Measurements from ENCODE around the gene PICK1.
"Not testable (repeated sequence)": the region's sequence is repeated elsewhere in the genome, so short reads cannot be mapped to it uniquely, and the experiment has no call there.

Gene PICK1

GRCh38 chr22:38033522-38034277 is 23.5 kb upstream of the PICK1 start:
- H3K4me3 ChIP-seq (ENCODE audit: low read depth, low read length): no peak overlapping the region

GRCh38 chr22:38034278-38034882 is 22.8 kb upstream of the PICK1 start:
- Histone ChIP-seq H3K9me3 (ENCODE audit: control insufficient read depth, insufficient read depth, low read length) (no peaks in the 10 kb centered on the region), H3K4me3 (ENCODE audit: low read depth, low read length) (no peak overlapping the region), H3K36me3 (ENCODE audit: control insufficient read depth, insufficient read depth, low read length) (no peaks in the 10 kb centered on the region), H3K27me3 (ENCODE audit: control insufficient read depth, insufficient read depth, low read length) (no peaks in the 10 kb centered on the region), H3K4me1 (ENCODE audit: control insufficient read depth, insufficient read depth, low read length) (peaks cover 10% of the 10 kb centered on the region), H3K9ac (ENCODE audit: low read depth, low read length) (peak overlapping the region; percentile 54)

More at GRCh38 chr22:38033522-38034277, 23.5 kb upstream of the PICK1 start:
- H3K9me3 ChIP-seq (ENCODE audit: control insufficient read depth, insufficient read depth, low read length): no peaks in the 10 kb centered on the region
- H3K9ac ChIP-seq (ENCODE audit: low read depth, low read length): peak overlapping the region; percentile 54
- H3K27me3 ChIP-seq (ENCODE audit: control insufficient read depth, insufficient read depth, low read length): no peaks in the 10 kb centered on the region
- H3K36me3 ChIP-seq (ENCODE audit: control insufficient read depth, insufficient read depth, low read length): no peaks in the 10 kb centered on the region
- peaks cover 10% of the 10 kb centered on the region for H3K4me1 ChIP-seq (ENCODE audit: control insufficient read depth, insufficient read depth, low read length)

- peak overlapping the region; percentile 54 for H3K9ac ChIP-seq (ENCODE audit: low read depth, low read length)
Observed at GRCh38 chr22:38034884-38035529, 22.2 kb upstream of the PICK1 start.

GRCh38 chr22:38035530-38035885 is 21.7 kb upstream of the PICK1 start:
- Histone ChIP-seq H3K9ac (ENCODE audit: low read depth, low read length) (no peak overlapping the region), H3K4me1 (ENCODE audit: control insufficient read depth, insufficient read depth, low read length) (peaks cover 10% of the 10 kb centered on the region), H3K9me3 (ENCODE audit: control insufficient read depth, insufficient read depth, low read length) (no peaks in the 10 kb centered on the region), H3K27me3 (ENCODE audit: control insufficient read depth, insufficient read depth, low read length) (no peaks in the 10 kb centered on the region), H3K4me3 (ENCODE audit: low read depth, low read length) (no peak overlapping the region), H3K36me3 (ENCODE audit: control insufficient read depth, insufficient read depth, low read length) (no peaks in the 10 kb centered on the region)

More at GRCh38 chr22:38034884-38035529, 22.2 kb upstream of the PICK1 start:
- Histone ChIP-seq H3K4me3 (ENCODE audit: low read depth, low read length) (peak overlapping the region; percentile 13), H3K4me1 (ENCODE audit: control insufficient read depth, insufficient read depth, low read length) (peaks cover 10% of the 10 kb centered on the region), H3K9me3 (ENCODE audit: control insufficient read depth, insufficient read depth, low read length) (no peaks in the 10 kb centered on the region), H3K27me3 (ENCODE audit: control insufficient read depth, insufficient read depth, low read length) (no peaks in the 10 kb centered on the region), H3K36me3 (ENCODE audit: control insufficient read depth, insufficient read depth, low read length) (no peaks in the 10 kb centered on the region)

GRCh38 chr22:38036392-38037062 is 20.7 kb upstream of the PICK1 start:
- Histone ChIP-seq H3K4me3 (ENCODE audit: low read depth, low read length) (no peak overlapping the region), H3K27me3 (ENCODE audit: control insufficient read depth, insufficient read depth, low read length) (no peaks in the 10 kb centered on the region), H3K9me3 (ENCODE audit: control insufficient read depth, insufficient read depth, low read length) (no peaks in the 10 kb centered on the region), H3K9ac (ENCODE audit: low read depth, low read length) (no peak overlapping the region), H3K4me1 (ENCODE audit: control insufficient read depth, insufficient read depth, low read length) (peaks cover 10% of the 10 kb centered on the region), H3K36me3 (ENCODE audit: control insufficient read depth, insufficient read depth, low read length) (no peaks in the 10 kb centered on the region)

- H3K9ac ChIP-seq (ENCODE audit: low read depth, low read length); H3K36me3 ChIP-seq (ENCODE audit: control insufficient read depth, insufficient read depth, low read length); H3K4me1 ChIP-seq (ENCODE audit: control insufficient read depth, insufficient read depth, low read length); H3K9me3 ChIP-seq (ENCODE audit: control insufficient read depth, insufficient read depth, low read length); H3K4me3 ChIP-seq (ENCODE audit: low read depth, low read length); H3K27me3 ChIP-seq (ENCODE audit: control insufficient read depth, insufficient read depth, low read length): not testable (repeated sequence)
Observed at GRCh38 chr22:38037367-38038150, 19.6 kb upstream of the PICK1 start.

GRCh38 chr22:38038426-38038825 is 18.8 kb upstream of the PICK1 start:
- H3K9ac ChIP-seq (ENCODE audit: low read depth, low read length): no peak overlapping the region
- peaks cover 10% of the 10 kb centered on the region for H3K4me1 ChIP-seq (ENCODE audit: control insufficient read depth, insufficient read depth, low read length)
- H3K4me3 ChIP-seq (ENCODE audit: low read depth, low read length): no peak overlapping the region
- H3K36me3 ChIP-seq (ENCODE audit: control insufficient read depth, insufficient read depth, low read length): no peaks in the 10 kb centered on the region
- H3K27me3 ChIP-seq (ENCODE audit: control insufficient read depth, insufficient read depth, low read length): no peaks in the 10 kb centered on the region
- H3K9me3 ChIP-seq (ENCODE audit: control insufficient read depth, insufficient read depth, low read length): no peaks in the 10 kb centered on the region

GRCh38 chr22:38038890-38039812 is 18.1 kb upstream of the PICK1 start:
- no peaks in the 10 kb centered on the region for H3K36me3 ChIP-seq (ENCODE audit: control insufficient read depth, insufficient read depth, low read length)
- no peaks in the 10 kb centered on the region for H3K27me3 ChIP-seq (ENCODE audit: control insufficient read depth, insufficient read depth, low read length)
- peaks cover 10% of the 10 kb centered on the region for H3K4me1 ChIP-seq (ENCODE audit: control insufficient read depth, insufficient read depth, low read length)
- no peak overlapping the region for H3K9ac ChIP-seq (ENCODE audit: low read depth, low read length)
- H3K9me3 ChIP-seq (ENCODE audit: control insufficient read depth, insufficient read depth, low read length): no peaks in the 10 kb centered on the region
- H3K4me3 ChIP-seq (ENCODE audit: low read depth, low read length): no peak overlapping the region

- Histone ChIP-seq H3K4me3 (ENCODE audit: low read depth, low read length) (no peak overlapping the region), H3K4me1 (ENCODE audit: control insufficient read depth, insufficient read depth, low read length) (peaks cover 2% of the 10 kb centered on the region), H3K9ac (ENCODE audit: low read depth, low read length) (no peak overlapping the region), H3K27me3 (ENCODE audit: control insufficient read depth, insufficient read depth, low read length) (no peaks in the 10 kb centered on the region), H3K9me3 (ENCODE audit: control insufficient read depth, insufficient read depth, low read length) (no peaks in the 10 kb centered on the region), H3K36me3 (ENCODE audit: control insufficient read depth, insufficient read depth, low read length) (no peaks in the 10 kb centered on the region)
Observed at GRCh38 chr22:38040953-38041759, 16.0 kb upstream of the PICK1 start.
